CD4-positive, alpha-beta memory T cell (primary cell): ENCODE results near the gene FTCDNL1. TPM values are rescaled to one million over a fixed set of nuclear protein-coding genes. Genes with fewer than 3 reads are reported as not detected.

Source experiments
- CTCF ChIA-PET: fragments of 350-600 bp; sonication (Branson Sonifier 250); formaldehyde crosslinking; loops from one replicate; lab custom pipeline; 2021; ENCODE audit warnings: inconsistent platforms; ENCODE audit not compliant: partially characterized antibody; lab: Charles Lee
- POLR2A ChIA-PET: fragments of 350-600 bp; sonication (Branson Sonifier 250); formaldehyde crosslinking; loops from one replicate; lab custom pipeline; 2021; ENCODE audit not compliant: partially characterized antibody; lab: Charles Lee
- DNase-seq, 5 donors: peaks; one replicate each; pipeline versions ENCODE4 v3.0.0 to v3.0.0-alpha.2; 2020 to 2022; ENCODE audit warnings: mixed read lengths in 1 of 5
- H3K27ac ChIP-seq: one replicate; pipeline ENCODE4 v1.7.0; 2013; ENCODE audit warnings: low read depth, low read length
- H3K27me3 ChIP-seq: 2 replicates; pipeline ENCODE4 v1.7.0; 2013; ENCODE audit warnings: mild to moderate bottlenecking, low read length, moderate library complexity; ENCODE audit not compliant: insufficient read depth
- H3K36me3 ChIP-seq: 2 replicates; pipeline ENCODE4 v1.7.0; 2013; ENCODE audit warnings: mild to moderate bottlenecking, low read length, moderate library complexity; ENCODE audit not compliant: insufficient read depth
- H3K4me1 ChIP-seq: 2 replicates; pipeline ENCODE4 v1.7.0; 2013; ENCODE audit warnings: mild to moderate bottlenecking, low read length, moderate library complexity; ENCODE audit not compliant: insufficient read depth
- H3K4me3 ChIP-seq, 2 donors: one replicate each; pipeline ENCODE4 v1.7.0; 2013; ENCODE audit warnings: low read length in 2 of 2, mild to moderate bottlenecking in 1 of 2
- H3K9me3 ChIP-seq, 2 donors: one replicate each; pipeline ENCODE4 v1.7.0; 2013; ENCODE audit warnings: low read length in 2 of 2, control low read depth in 1 of 2; ENCODE audit not compliant: control insufficient read depth in 1 of 2
- H3K27ac Mint-ChIP-seq, 7 donors: one replicate each; pipeline ENCODE4 v1.8.0; 2020 to 2021; ENCODE audit warnings: mixed read lengths in 7 of 7, mild to moderate bottlenecking in 6 of 7, inconsistent platforms in 3 of 7, moderate library complexity in 3 of 7
- H3K27me3 Mint-ChIP-seq, 2 donors: one replicate each; pipeline ENCODE4 v1.8.0; 2020 to 2021; ENCODE audit warnings: mixed read lengths in 2 of 2
- H3K36me3 Mint-ChIP-seq, 2 donors: one replicate each; pipeline ENCODE4 v1.8.0; 2020 to 2021; ENCODE audit warnings: mixed read lengths in 2 of 2, inconsistent platforms in 1 of 2, mild to moderate bottlenecking in 1 of 2
- H3K4me1 Mint-ChIP-seq, 4 donors: one replicate each; pipeline ENCODE4 v1.8.0; 2020 to 2021; ENCODE audit warnings: mixed read lengths in 4 of 4, mild to moderate bottlenecking in 1 of 4
- H3K4me3 Mint-ChIP-seq, 8 donors: one replicate each; pipeline ENCODE4 v1.8.0; 2020 to 2021; ENCODE audit warnings: mixed read lengths in 8 of 8, mild to moderate bottlenecking in 7 of 8, moderate library complexity in 6 of 8, inconsistent platforms in 3 of 8
- H3K9me3 Mint-ChIP-seq, 8 donors: one replicate each; pipeline ENCODE4 v1.8.0; 2020 to 2021; ENCODE audit warnings: mixed read lengths in 8 of 8, mild to moderate bottlenecking in 5 of 8, inconsistent platforms in 3 of 8, moderate library complexity in 1 of 8
- intact Hi-C: fragments of 100-400 bp; cut with micrococcal nuclease; formaldehyde crosslinking; loops from one replicate; pipeline ENCODE4 v1.15.1; 2023
- polyA plus RNA-seq, 2 donors: library from polyadenylated mRNA; unstranded; fragments of 300-500 nt; fragmentation: Illumina TruSeq; gene quantifications; one replicate each; pipeline ENCODE4 v1.2.3, GENCODE V29; 2021
- total RNA-seq, 2 experiments: library from RNA; stranded (reverse); gene quantifications; one replicate each; pipeline ENCODE4 v1.2.3, GENCODE V29; 2021

The FTCDNL1 gene
- total and polyA plus RNA-seq, 4 experiments from 2014 or later: 1.6 to 2.7 (median 2.1) TPM

- intact Hi-C loops: no loop called here
- H3K9me3 Mint-ChIP-seq: peaks cover 0 to 3% (median under 1%) of the 10 kb centered on the region in 8 donors
- no peaks in the 10 kb centered on the region for H3K4me1 Mint-ChIP-seq
- no peak overlapping the region for H3K27ac Mint-ChIP-seq
- H3K9me3 ChIP-seq: no peaks in the 10 kb centered on the region
- no peaks in the 10 kb centered on the region for H3K36me3 Mint-ChIP-seq
- no peak overlapping the region for H3K4me3 Mint-ChIP-seq
- DNase-seq: no peak
- no peak overlapping the region for H3K27ac ChIP-seq
- H3K27me3 ChIP-seq: no peaks in the 10 kb centered on the region
- H3K27me3 Mint-ChIP-seq: no peaks in the 10 kb centered on the region
- ChIA-PET CTCF (interaction anchor here (1.1 to 9.5 kb wide), 2 partner anchors 10 to 17 kb away, joined by 5 to 85 read pairs; no protein-coding TSS in a partner anchor), POLR2A (no interaction called here)
- H3K4me3 ChIP-seq: no peak overlapping the region
- H3K36me3 ChIP-seq: no peaks in the 10 kb centered on the region
- H3K4me1 ChIP-seq: no peaks in the 10 kb centered on the region
These were observed 94.2 kb downstream of the FTCDNL1 start for GRCh38 chr2:199756743-199757142.

GRCh38 chr2:199756211-199756610 is 94.8 kb downstream of the FTCDNL1 start:
- no peaks in the 10 kb centered on the region for H3K36me3 ChIP-seq
- Mint-ChIP-seq H3K4me3 (no peak overlapping the region), H3K27ac (no peak overlapping the region), H3K4me1 (no peaks in the 10 kb centered on the region), H3K36me3 (no peaks in the 10 kb centered on the region), H3K9me3 (peaks cover 0 to 3% (median under 1%) of the 10 kb centered on the region in 8 donors), H3K27me3 (peaks cover 0 to 3% of the 10 kb centered on the region in 2 donors)
- no peak overlapping the region for H3K27ac ChIP-seq
- H3K27me3 ChIP-seq: no peaks in the 10 kb centered on the region
- H3K9me3 ChIP-seq: no peaks in the 10 kb centered on the region
- no peaks in the 10 kb centered on the region for H3K4me1 ChIP-seq
- CTCF ChIA-PET: interaction anchor here (1.1 to 9.5 kb wide), 2 partner anchors 9 to 16 kb away, joined by 5 to 85 read pairs; no protein-coding TSS in a partner anchor
- POLR2A ChIA-PET: no interaction called here
- DNase-seq: no peak
- H3K4me3 ChIP-seq: no peak overlapping the region
- intact Hi-C loops: no loop called here

- Histone ChIP-seq H3K36me3 (no peaks in the 10 kb centered on the region), H3K4me3 (no peak overlapping the region), H3K27ac (no peak overlapping the region), H3K4me1 (no peaks in the 10 kb centered on the region), H3K27me3 (no peaks in the 10 kb centered on the region), H3K9me3 (no peaks in the 10 kb centered on the region)
- ChIA-PET CTCF (interaction anchor here (9.5 kb wide), 1 partner anchor 15 kb away, joined by 85 read pairs; no protein-coding TSS in a partner anchor), POLR2A (no interaction called here)
- intact Hi-C loops: no loop called here
- Mint-ChIP-seq H3K27me3 (peaks cover 3 to 8% of the 10 kb centered on the region in 2 donors), H3K27ac (no peak overlapping the region), H3K36me3 (no peaks in the 10 kb centered on the region), H3K4me1 (no peaks in the 10 kb centered on the region), H3K9me3 (peaks cover 0 to 3% (median under 1%) of the 10 kb centered on the region in 8 donors), H3K4me3 (no peak overlapping the region)
- DNase-seq: no peak
These were observed 96.2 kb downstream of the FTCDNL1 start for GRCh38 chr2:199754766-199755165.

- Histone ChIP-seq H3K4me1 (no peaks in the 10 kb centered on the region), H3K4me3 (no peak overlapping the region), H3K36me3 (no peaks in the 10 kb centered on the region), H3K9me3 (no peaks in the 10 kb centered on the region), H3K27me3 (no peaks in the 10 kb centered on the region), H3K27ac (no peak overlapping the region)
- no peak for DNase-seq
- no peak overlapping the region for H3K27ac Mint-ChIP-seq
- H3K36me3 Mint-ChIP-seq: no peaks in the 10 kb centered on the region
- peaks cover 0 to 3% (median under 1%) of the 10 kb centered on the region in 8 donors for H3K9me3 Mint-ChIP-seq
- peaks cover 3 to 9% of the 10 kb centered on the region in 2 donors for H3K27me3 Mint-ChIP-seq
- no peaks in the 10 kb centered on the region for H3K4me1 Mint-ChIP-seq
- ChIA-PET CTCF (interaction anchor here (1.4 to 9.5 kb wide), 2 partner anchors 12 to 1437 kb away, joined by 5 to 85 read pairs; no protein-coding TSS in a partner anchor), POLR2A (no interaction called here)
- H3K4me3 Mint-ChIP-seq: no peak overlapping the region
- intact Hi-C loops: no loop called here
These were observed 99.4 kb downstream of the FTCDNL1 start for GRCh38 chr2:199751492-199752120.

- Mint-ChIP-seq H3K4me1 (no peaks in the 10 kb centered on the region), H3K27ac (no peak overlapping the region), H3K27me3 (peaks cover 3 to 9% of the 10 kb centered on the region in 2 donors), H3K36me3 (no peaks in the 10 kb centered on the region), H3K4me3 (no peak overlapping the region), H3K9me3 (peaks cover 0 to 3% (median under 1%) of the 10 kb centered on the region in 8 donors)
- Histone ChIP-seq H3K27me3 (no peaks in the 10 kb centered on the region), H3K4me1 (no peaks in the 10 kb centered on the region), H3K27ac (no peak overlapping the region), H3K4me3 (no peak overlapping the region), H3K36me3 (no peaks in the 10 kb centered on the region), H3K9me3 (no peaks in the 10 kb centered on the region)
- ChIA-PET CTCF (interaction anchor here (9.5 kb wide), 1 partner anchor 10 kb away, joined by 85 read pairs; no protein-coding TSS in a partner anchor), POLR2A (no interaction called here)
- DNase-seq: no peak
- intact Hi-C loops: no loop called here
These were observed 101.4 kb downstream of the FTCDNL1 start for GRCh38 chr2:199749571-199749970.

GRCh38 chr2:199744724-199745123 is 106.3 kb downstream of the FTCDNL1 start:
- DNase-seq: no peak
- peaks cover 1 to 4% (median 3%) of the 10 kb centered on the region in 4 donors for H3K4me1 Mint-ChIP-seq
- Histone ChIP-seq H3K9me3 (no peaks in the 10 kb centered on the region), H3K4me1 (peaks cover 5% of the 10 kb centered on the region), H3K36me3 (no peaks in the 10 kb centered on the region), H3K27me3 (peaks cover under 1% of the 10 kb centered on the region), H3K4me3 (no peak overlapping the region), H3K27ac (no peak overlapping the region)
- no peaks in the 10 kb centered on the region for H3K36me3 Mint-ChIP-seq
- peaks cover 3 to 4% of the 10 kb centered on the region in 2 donors for H3K27me3 Mint-ChIP-seq
- H3K9me3 Mint-ChIP-seq: no peaks in the 10 kb centered on the region
- intact Hi-C loops: no loop called here
- ChIA-PET CTCF (interaction anchor here (9.5 kb wide), 1 partner anchor 9 kb away, joined by 85 read pairs; no protein-coding TSS in a partner anchor), POLR2A (no interaction called here)
- no peak overlapping the region for H3K4me3 Mint-ChIP-seq
- H3K27ac Mint-ChIP-seq: no peak overlapping the region

GRCh38 chr2:199744260-199744659 is 106.7 kb downstream of the FTCDNL1 start:
- Mint-ChIP-seq H3K36me3 (no peaks in the 10 kb centered on the region), H3K9me3 (no peaks in the 10 kb centered on the region), H3K27me3 (peaks cover 6 to 8% of the 10 kb centered on the region in 2 donors), H3K4me1 (peaks cover 3 to 7% (median 5%) of the 10 kb centered on the region in 4 donors), H3K27ac (no peak overlapping the region), H3K4me3 (no peak overlapping the region)
- peaks cover 8% of the 10 kb centered on the region for H3K4me1 ChIP-seq
- H3K27ac ChIP-seq: no peak overlapping the region
- peaks cover 4% of the 10 kb centered on the region for H3K27me3 ChIP-seq
- no peak for DNase-seq
- intact Hi-C loops: no loop called here
- H3K9me3 ChIP-seq: no peaks in the 10 kb centered on the region
- POLR2A ChIA-PET: no interaction called here
- H3K4me3 ChIP-seq: no peak overlapping the region
- no peaks in the 10 kb centered on the region for H3K36me3 ChIP-seq
- CTCF ChIA-PET: interaction anchor here (9.5 kb wide), 1 partner anchor 9 kb away, joined by 85 read pairs; no protein-coding TSS in a partner anchor
